Hepatocyte (in vitro differentiated cells): ENCODE results near the gene MAMDC2. TPM values are rescaled to one million over a fixed set of nuclear protein-coding genes. Genes with fewer than 3 reads are reported as not detected.
"Not testable (repeated sequence)": the region's sequence is repeated elsewhere in the genome, so short reads cannot be mapped to it uniquely, and the experiment has no call there.

Experiments
- DNase-seq: peaks from one replicate; pipeline ENCODE4 v3.0.0-alpha.2; 2016; ENCODE audit warnings: low spot score
- H2AFZ ChIP-seq: fragments of 200-600 bp; sonication (generic); 2 replicates; pipeline ENCODE4 v1.6.0; 2016; ENCODE audit warnings: antibody characterized with exemption, mild to moderate bottlenecking
- H3K27ac ChIP-seq: fragments of 200-600 bp; sonication (generic); 2 replicates; pipeline ENCODE4 v1.5.1; 2016; ENCODE audit warnings: mild to moderate bottlenecking
- H3K27me3 ChIP-seq: fragments of 200-600 bp; sonication (generic); 2 replicates; pipeline ENCODE4 v1.6.1; 2016
- H3K36me3 ChIP-seq: fragments of 200-600 bp; sonication (generic); replicated peaks from 2 replicates; pipeline ENCODE4 v1.5.1; 2016; ENCODE audit warnings: low read depth; ENCODE audit not compliant: insufficient read depth
- H3K4me1 ChIP-seq: fragments of 200-600 bp; sonication (generic); 2 replicates; pipeline ENCODE4 v1.5.1; 2016; ENCODE audit warnings: mild to moderate bottlenecking, moderate library complexity; ENCODE audit not compliant: insufficient read depth
- H3K4me2 ChIP-seq: fragments of 200-600 bp; sonication (generic); 2 replicates; pipeline ENCODE4 v1.6.0; 2016
- H3K4me3 ChIP-seq: fragments of 200-600 bp; sonication (generic); 2 replicates; pipeline ENCODE4 v1.5.1; 2016; ENCODE audit warnings: mild to moderate bottlenecking
- H3K79me2 ChIP-seq: fragments of 200-600 bp; sonication (generic); 2 replicates; pipeline ENCODE4 v1.6.0; 2017; ENCODE audit warnings: mild to moderate bottlenecking
- H3K9me2 ChIP-seq: fragments of 200-600 bp; sonication (generic); replicated peaks from 2 replicates; pipeline ENCODE4 v1.6.0; 2017; ENCODE audit warnings: mild to moderate bottlenecking; ENCODE audit not compliant: insufficient read depth
- H3K9me3 ChIP-seq: fragments of 200-600 bp; sonication (generic); 2 replicates; pipeline ENCODE4 v1.5.1; 2016; ENCODE audit warnings: low read depth, mild to moderate bottlenecking
- H4K20me1 ChIP-seq: fragments of 200-600 bp; sonication (generic); 2 replicates; pipeline ENCODE4 v1.6.0; 2016; ENCODE audit warnings: mild to moderate bottlenecking; ENCODE audit not compliant: insufficient read depth, poor library complexity, severe bottlenecking
- EZH2 ChIP-seq: fragments of 200-600 bp; sonication (generic); IDR thresholded peaks from 2 replicates; pipeline ENCODE4 v1.6.1; 2016; ENCODE audit warnings: antibody characterized with exemption, mild to moderate bottlenecking, borderline replicate concordance
- EZH2phosphoT487 ChIP-seq: fragments of 200-600 bp; sonication (generic); IDR thresholded peaks from one replicate; pipeline ENCODE4 v1.6.1; 2018; ENCODE audit warnings: antibody characterized with exemption, mild to moderate bottlenecking, low read depth, moderate library complexity; ENCODE audit not compliant: unreplicated experiment, severe bottlenecking
- WGBS: methylation state at CpG from one replicate; pipeline ENCODE4 v1.1.6; 2016; ENCODE audit warnings: low lambda C conversion rate; ENCODE audit errors: missing lambda C conversion rate; 5-methylcytosine and 5-hydroxymethylcytosine counted together
- polyA plus RNA-seq: library from polyadenylated mRNA; unstranded; fragments of >200 nt; fragmentation: Nextera tagmentation; extraction: Ambion mirVana; gene quantifications from 2 replicates; pipeline ENCODE4 v1.2.1, GENCODE V29; 2016
- total RNA-seq: library from RNA; depleted of rRNA; stranded (reverse); fragments of >200 nt; gene quantifications from 2 replicates; pipeline ENCODE4 v1.2.3, GENCODE V29; 2014
- TF ChIP-seq, protein P1 (sequence below): fragments of 200-600 bp; sonication (generic); IDR thresholded peaks from 2 replicates; pipeline ENCODE4 v1.5.1; 2016; ENCODE audit warnings: antibody characterized with exemption, mild to moderate bottlenecking; ENCODE audit not compliant: poor library complexity

MAMDC2 gene
- total and polyA plus RNA-seq, 2 experiments from 2014 or later = 0.65 to 1.9 TPM

DNA sequence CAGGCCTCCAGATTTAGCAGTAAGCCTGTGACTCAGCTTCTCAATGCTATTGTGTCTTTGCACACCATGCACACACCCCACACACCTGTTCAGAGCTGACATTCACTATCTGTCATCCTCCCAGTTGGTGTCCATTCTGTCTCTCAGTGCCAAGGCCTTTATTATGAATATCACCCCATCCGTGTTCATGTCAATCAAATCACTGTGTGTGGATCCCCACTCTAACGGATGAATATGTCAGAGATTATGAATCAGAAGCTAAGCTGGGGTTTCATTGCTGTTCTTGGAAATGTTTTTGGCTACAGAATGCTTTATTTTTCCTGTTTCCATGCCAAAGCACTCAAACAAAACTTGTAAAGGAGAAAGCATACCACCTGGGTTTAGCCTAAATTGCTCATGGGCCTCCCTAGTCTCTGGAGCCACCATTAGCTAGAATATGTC, 9.4 kb upstream of the MAMDC2 start:
- Histone ChIP-seq H3K27me3 (no peaks in the 10 kb centered on the region), H3K79me2 (no peaks in the 10 kb centered on the region), H2AFZ (no peak overlapping the region), H3K36me3 (no peaks in the 10 kb centered on the region), H3K4me3 (no peak overlapping the region), H4K20me1 (no peaks in the 10 kb centered on the region), H3K9me3 (no peaks in the 10 kb centered on the region), H3K4me1 (no peaks in the 10 kb centered on the region), H3K27ac (no peak overlapping the region), H3K4me2 (no peak overlapping the region), H3K9me2 (no peaks in the 10 kb centered on the region)
- no peak for DNase-seq
- WGBS = 90% methylated on average over 2 of the region's 2 CpGs
- TF ChIP-seq EZH2phosphoT487 (no peak), EZH2 (no peak)
- TF ChIP-seq, protein P1, sequence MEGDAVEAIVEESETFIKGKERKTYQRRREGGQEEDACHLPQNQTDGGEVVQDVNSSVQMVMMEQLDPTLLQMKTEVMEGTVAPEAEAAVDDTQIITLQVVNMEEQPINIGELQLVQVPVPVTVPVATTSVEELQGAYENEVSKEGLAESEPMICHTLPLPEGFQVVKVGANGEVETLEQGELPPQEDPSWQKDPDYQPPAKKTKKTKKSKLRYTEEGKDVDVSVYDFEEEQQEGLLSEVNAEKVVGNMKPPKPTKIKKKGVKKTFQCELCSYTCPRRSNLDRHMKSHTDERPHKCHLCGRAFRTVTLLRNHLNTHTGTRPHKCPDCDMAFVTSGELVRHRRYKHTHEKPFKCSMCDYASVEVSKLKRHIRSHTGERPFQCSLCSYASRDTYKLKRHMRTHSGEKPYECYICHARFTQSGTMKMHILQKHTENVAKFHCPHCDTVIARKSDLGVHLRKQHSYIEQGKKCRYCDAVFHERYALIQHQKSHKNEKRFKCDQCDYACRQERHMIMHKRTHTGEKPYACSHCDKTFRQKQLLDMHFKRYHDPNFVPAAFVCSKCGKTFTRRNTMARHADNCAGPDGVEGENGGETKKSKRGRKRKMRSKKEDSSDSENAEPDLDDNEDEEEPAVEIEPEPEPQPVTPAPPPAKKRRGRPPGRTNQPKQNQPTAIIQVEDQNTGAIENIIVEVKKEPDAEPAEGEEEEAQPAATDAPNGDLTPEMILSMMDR = no peak

DNA sequence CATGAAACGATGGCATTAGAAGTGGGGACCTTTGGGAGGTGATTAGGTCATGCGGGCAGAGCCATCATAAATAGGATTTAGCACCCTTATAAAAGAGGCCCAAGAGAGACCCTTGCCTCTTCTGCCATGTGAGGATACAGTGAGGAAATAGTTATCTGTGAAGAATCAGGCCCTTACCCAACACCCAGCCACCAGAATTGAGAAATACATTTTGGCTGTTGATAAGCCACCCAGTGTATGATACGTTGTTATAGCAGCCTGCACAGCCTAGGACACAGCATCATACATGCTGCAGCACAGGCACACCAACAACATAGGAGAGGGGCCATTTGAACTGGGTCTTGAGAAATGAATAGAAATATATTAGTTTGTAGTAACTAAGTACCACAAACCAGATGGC, 8.0 kb upstream of the MAMDC2 start:
- no peaks in the 10 kb centered on the region for H3K79me2 ChIP-seq
- H3K27ac ChIP-seq = no peak overlapping the region
- H4K20me1 ChIP-seq = no peaks in the 10 kb centered on the region
- no peaks in the 10 kb centered on the region for H3K9me2 ChIP-seq
- TF ChIP-seq, protein P1 = no peak
- TF ChIP-seq EZH2 (no peak), EZH2phosphoT487 (no peak)
- no peak overlapping the region for H2AFZ ChIP-seq
- 91% methylated on average over 3 of the region's 3 CpGs for WGBS
- H3K4me3 ChIP-seq = no peak overlapping the region
- H3K27me3 ChIP-seq = no peaks in the 10 kb centered on the region
- no peaks in the 10 kb centered on the region for H3K36me3 ChIP-seq
- H3K4me2 ChIP-seq = no peak overlapping the region
- H3K9me3 ChIP-seq = no peaks in the 10 kb centered on the region
- DNase-seq = no peak
- no peaks in the 10 kb centered on the region for H3K4me1 ChIP-seq

DNA sequence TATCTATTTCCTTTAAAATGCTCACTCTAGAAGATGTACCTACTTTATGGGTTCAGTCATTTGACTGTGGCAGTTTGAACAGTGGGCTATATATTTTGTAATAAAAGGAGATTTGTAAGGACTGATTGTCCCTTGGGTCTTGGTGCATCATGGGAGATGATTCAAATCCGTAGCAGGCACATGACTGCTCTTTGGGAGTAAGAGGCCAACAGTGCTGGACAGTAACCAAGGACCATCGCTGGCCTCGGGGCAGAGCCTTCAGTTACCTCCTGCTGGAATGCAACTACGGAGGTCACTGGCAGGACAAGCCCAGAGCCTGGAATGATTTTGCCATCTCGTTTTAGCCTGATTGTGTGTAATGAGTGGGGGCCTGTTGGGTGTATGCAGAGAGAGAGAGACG, 7.0 kb upstream of the MAMDC2 start:
- Histone ChIP-seq H2AFZ (no peak overlapping the region), H3K9me2 (no peaks in the 10 kb centered on the region)
- WGBS = 71% methylated on average over 6 of the region's 6 CpGs

DNA sequence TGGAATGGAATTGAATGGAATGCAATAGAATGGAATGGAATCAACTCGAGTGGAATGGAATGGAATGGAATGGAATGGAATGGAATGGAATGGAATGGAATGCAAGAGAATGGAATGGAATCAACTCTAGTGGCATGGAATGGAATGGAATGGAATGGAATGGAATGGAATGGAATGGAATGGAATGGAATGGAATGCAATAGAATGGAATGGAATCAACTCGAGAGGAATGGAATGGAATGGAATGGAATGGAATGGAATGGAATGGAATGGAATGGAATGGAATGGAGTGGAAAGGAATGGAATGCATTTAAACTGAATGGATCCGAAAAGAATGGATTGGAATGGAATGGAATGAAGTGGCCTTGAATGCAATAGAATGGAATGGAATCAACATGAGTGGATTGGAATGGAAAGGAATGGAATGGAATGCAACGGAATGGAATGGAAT, 5.5 kb upstream of the MAMDC2 start:
- H4K20me1 ChIP-seq, H2AFZ ChIP-seq, H3K4me2 ChIP-seq, H3K4me3 ChIP-seq, H3K9me2 ChIP-seq, H3K27ac ChIP-seq, H3K36me3 ChIP-seq, H3K9me3 ChIP-seq, DNase-seq, H3K79me2 ChIP-seq, H3K4me1 ChIP-seq: not testable (repeated sequence)
- peaks cover 13% of the 10 kb centered on the region for H3K27me3 ChIP-seq
- 74% methylated on average over 4 of the region's 4 CpGs for WGBS

More for the DNA sequence above, 7.0 kb upstream of the MAMDC2 start:
- Histone ChIP-seq H3K4me3 (no peak overlapping the region), H3K79me2 (no peaks in the 10 kb centered on the region), H3K4me1 (no peaks in the 10 kb centered on the region), H3K36me3 (no peaks in the 10 kb centered on the region), H3K9me3 (no peaks in the 10 kb centered on the region), H3K4me2 (no peak overlapping the region), H3K27ac (no peak overlapping the region), H3K27me3 (no peaks in the 10 kb centered on the region), H4K20me1 (no peaks in the 10 kb centered on the region)
- DNase-seq = no peak
- no peak for TF ChIP-seq EZH2
